ENCODE results near the gene CAST.

Gene CAST

DNA sequence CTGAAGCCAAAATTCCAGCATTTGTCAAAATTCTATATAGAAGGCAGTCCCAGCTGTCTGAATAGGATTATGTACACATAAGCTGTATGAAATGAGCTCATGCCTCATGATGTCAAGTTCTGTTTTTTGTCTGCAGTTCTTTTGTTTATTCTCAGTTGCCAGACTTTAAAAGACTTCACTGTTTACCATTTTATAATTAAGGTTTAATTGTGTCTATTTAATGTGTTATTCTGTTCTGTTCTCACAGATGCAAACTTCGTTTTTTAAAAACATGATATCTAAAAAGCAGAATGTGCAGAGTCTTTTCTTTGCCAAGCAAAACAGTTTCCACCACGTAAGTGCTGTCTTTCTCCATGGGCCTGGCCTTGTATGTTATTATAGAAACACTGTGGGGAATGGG is 114.4 kb downstream of the CAST start:
- TF ChIP-seq, protein P1, sequence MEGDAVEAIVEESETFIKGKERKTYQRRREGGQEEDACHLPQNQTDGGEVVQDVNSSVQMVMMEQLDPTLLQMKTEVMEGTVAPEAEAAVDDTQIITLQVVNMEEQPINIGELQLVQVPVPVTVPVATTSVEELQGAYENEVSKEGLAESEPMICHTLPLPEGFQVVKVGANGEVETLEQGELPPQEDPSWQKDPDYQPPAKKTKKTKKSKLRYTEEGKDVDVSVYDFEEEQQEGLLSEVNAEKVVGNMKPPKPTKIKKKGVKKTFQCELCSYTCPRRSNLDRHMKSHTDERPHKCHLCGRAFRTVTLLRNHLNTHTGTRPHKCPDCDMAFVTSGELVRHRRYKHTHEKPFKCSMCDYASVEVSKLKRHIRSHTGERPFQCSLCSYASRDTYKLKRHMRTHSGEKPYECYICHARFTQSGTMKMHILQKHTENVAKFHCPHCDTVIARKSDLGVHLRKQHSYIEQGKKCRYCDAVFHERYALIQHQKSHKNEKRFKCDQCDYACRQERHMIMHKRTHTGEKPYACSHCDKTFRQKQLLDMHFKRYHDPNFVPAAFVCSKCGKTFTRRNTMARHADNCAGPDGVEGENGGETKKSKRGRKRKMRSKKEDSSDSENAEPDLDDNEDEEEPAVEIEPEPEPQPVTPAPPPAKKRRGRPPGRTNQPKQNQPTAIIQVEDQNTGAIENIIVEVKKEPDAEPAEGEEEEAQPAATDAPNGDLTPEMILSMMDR (IDR thresholded peaks at IDR 0.05; ENCODE audit: low read depth, low read length), result no peak
- H3K4me3 ChIP-seq (ENCODE audit: low read depth, low read length), result no peak overlapping the region

DNA sequence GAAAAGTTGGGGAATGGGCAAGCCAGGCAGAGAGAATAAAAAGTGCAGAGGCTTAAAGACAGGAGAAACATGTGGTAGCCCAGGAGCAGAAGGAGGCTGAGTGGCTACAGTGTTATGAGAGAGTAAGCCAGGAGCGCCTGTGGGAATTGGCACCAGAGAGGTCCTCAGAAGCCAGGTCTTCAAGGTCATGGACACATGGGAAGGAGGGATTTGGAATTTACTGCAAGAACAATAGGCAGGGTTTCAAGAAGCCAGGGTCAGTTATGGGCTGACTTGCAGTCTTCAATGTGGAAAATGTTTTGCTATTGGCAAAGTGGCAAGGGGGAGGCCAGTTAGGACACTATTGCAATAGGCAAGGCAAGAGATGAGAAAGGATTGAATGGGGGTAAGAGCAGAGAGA is 116.2 kb downstream of the CAST start:
- TF ChIP-seq, protein P1 (IDR thresholded peaks at IDR 0.05; ENCODE audit: low read depth, low read length), result no peak
- no peak overlapping the region for H3K4me3 ChIP-seq (ENCODE audit: low read depth, low read length)

GRCh38 chr5:96780626-96781025 is 118.5 kb downstream of the CAST start:
- TF ChIP-seq, protein P1 (IDR thresholded peaks at IDR 0.05; ENCODE audit: low read depth, low read length), result no peak

GRCh38 chr5:96781031-96781971 is 119.1 kb downstream of the CAST start:
- TF ChIP-seq, protein P1 (IDR thresholded peaks at IDR 0.05; ENCODE audit: low read depth, low read length), result no peak
- no peak overlapping the region for H3K4me3 ChIP-seq (ENCODE audit: low read depth, low read length)

More at GRCh38 chr5:96780626-96781025, 118.5 kb downstream of the CAST start:
- no peak overlapping the region for H3K4me3 ChIP-seq (ENCODE audit: low read depth, low read length)

DNA sequence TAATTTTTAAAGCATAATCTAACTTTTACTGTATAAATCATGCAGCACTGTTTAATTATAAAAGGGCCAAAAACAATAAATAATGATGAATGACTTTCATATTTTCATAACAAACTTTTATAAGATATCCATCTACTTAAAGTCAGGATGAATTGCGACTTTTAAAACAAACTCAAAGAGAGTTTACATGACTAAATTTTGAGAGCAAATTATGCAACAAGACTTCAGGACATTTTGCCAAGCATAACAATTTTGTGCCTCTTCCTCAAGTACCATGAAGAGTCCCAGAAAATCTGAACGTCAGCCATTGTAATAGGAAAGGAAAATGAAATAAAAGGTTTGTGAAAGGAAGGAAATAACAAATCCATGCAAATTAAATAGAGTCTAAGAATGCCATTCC is 121.2 kb downstream of the CAST start:
- H3K4me3 ChIP-seq (ENCODE audit: low read depth, low read length), result no peak overlapping the region
- TF ChIP-seq, protein P1 (IDR thresholded peaks at IDR 0.05; ENCODE audit: low read depth, low read length), result no peak

DNA sequence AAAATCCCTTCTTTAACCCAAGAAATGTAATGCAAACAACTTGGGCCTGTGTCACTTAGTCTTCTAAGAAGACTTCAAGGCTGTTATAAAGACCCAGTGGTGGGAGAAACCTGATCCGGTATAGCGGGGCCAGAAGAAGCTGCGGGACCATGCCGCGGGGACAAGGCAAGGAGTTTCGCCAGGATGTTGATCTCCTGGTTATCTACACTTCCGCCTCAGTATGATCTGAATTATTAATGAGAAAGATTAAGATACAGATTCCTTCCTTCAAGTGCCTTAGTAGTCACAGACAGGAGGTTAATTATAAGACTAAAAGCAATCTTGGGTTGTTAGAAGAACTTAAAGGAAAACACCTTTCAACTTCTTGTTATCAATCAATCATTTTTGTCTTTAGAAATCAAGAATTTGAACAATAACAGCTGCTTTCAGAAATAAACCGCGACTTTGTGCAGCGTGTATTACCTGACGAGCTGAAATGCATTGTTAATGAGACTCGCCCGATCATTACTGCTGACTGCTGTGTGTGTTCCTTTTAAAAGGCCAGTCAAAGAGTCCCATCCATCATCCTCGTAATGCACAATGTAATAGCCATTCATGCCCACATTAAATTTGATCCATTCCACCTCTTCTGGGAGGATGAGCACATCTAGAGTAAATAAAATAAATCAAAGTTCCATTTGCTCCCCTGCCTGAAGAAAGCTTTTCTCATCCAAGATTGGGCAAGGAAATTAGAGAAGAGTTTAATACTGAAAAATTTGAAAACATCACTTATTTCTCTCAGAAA is 123.3 kb downstream of the CAST start:
- H3K4me3 ChIP-seq (ENCODE audit: low read depth, low read length), result no peak overlapping the region

More for the DNA sequence above, 123.3 kb downstream of the CAST start:
- TF ChIP-seq, protein P1 (IDR thresholded peaks at IDR 0.05; ENCODE audit: low read depth, low read length), result no peak
